ENCODE measurements around the gene KIFC3. TPM values are rescaled to one million over a fixed set of nuclear protein-coding genes. Genes with fewer than 3 reads are reported as not detected.

KIFC3 gene
- total RNA-seq, 2 experiments from 2014 or later, result 0.54 to 0.89 TPM

DNA sequence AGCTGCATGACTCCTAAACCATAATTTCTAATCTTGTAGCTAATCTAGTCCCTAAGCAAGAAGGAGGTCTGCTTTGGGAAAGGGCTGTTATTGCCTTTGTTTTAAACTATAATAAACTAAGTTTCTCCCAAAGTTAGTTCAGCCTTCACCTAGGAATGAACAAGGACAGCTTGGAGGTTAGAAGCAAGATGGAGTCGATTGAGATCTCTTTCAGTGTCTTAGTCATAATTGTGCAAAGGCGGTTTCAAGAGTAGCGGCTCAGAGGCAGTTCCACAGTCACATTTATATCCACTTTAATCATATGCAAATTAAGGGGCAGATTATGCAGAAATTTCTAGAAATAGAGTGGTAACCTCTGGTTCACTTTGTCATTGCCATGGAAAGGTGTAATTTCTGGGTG lies 90.3 kb downstream of the KIFC3 start:
- CTCF ChIA-PET, result interaction anchor here (1.7 to 4.2 kb wide), 2 partner anchors 63 to 136 kb away, joined by 7 to 23 read pairs; no protein-coding TSS in a partner anchor
- Mint-ChIP-seq H3K9me3 (no peaks in the 10 kb centered on the region), H3K4me3 (no peak overlapping the region), H3K4me1 (ENCODE audit: low read depth) (peaks cover 4% of the 10 kb centered on the region), H3K36me3 (ENCODE audit: low read depth) (no peaks in the 10 kb centered on the region), H3K27ac (no peak overlapping the region), H3K27me3 (peaks cover 1% of the 10 kb centered on the region)
- ATAC-seq (no peak), DNase-seq (no peak)
- TF ChIP-seq, protein P1, sequence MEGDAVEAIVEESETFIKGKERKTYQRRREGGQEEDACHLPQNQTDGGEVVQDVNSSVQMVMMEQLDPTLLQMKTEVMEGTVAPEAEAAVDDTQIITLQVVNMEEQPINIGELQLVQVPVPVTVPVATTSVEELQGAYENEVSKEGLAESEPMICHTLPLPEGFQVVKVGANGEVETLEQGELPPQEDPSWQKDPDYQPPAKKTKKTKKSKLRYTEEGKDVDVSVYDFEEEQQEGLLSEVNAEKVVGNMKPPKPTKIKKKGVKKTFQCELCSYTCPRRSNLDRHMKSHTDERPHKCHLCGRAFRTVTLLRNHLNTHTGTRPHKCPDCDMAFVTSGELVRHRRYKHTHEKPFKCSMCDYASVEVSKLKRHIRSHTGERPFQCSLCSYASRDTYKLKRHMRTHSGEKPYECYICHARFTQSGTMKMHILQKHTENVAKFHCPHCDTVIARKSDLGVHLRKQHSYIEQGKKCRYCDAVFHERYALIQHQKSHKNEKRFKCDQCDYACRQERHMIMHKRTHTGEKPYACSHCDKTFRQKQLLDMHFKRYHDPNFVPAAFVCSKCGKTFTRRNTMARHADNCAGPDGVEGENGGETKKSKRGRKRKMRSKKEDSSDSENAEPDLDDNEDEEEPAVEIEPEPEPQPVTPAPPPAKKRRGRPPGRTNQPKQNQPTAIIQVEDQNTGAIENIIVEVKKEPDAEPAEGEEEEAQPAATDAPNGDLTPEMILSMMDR (IDR thresholded peaks at IDR 0.05), result no peak
- intact Hi-C loops (cut with micrococcal nuclease), result no loop called here
- POLR2A ChIA-PET, result no interaction called here

DNA sequence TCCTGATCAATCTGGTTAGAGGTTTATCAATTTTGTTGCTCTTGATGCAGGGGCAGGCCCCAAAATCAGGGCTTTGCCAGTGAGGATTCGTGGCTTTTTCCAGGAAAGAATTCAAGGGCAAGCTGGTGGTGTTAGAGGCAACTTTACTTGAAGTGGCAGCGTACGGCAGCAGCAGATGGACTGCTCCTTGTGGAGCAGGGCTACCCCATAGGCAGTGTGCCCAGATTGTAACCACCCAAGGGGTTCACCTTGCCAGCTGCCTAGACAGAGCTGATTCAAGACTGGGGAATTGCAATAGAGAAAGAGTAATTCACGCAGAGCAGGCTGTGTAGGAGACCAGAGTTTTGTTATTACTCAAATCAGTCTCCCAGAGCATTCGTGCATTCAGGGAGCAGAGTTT lies 90.9 kb downstream of the KIFC3 start:
- intact Hi-C loops (cut with micrococcal nuclease), result no loop called here
- Mint-ChIP-seq H3K9me3 (no peaks in the 10 kb centered on the region), H3K36me3 (ENCODE audit: low read depth) (no peaks in the 10 kb centered on the region), H3K4me3 (no peak overlapping the region), H3K4me1 (ENCODE audit: low read depth) (peaks cover 4% of the 10 kb centered on the region), H3K27ac (no peak overlapping the region), H3K27me3 (peaks cover 3% of the 10 kb centered on the region)
- no peak for DNase-seq
- POLR2A ChIA-PET, result no interaction called here
- TF ChIP-seq, protein P1 (IDR thresholded peaks at IDR 0.05), result no peak
- CTCF ChIA-PET, result interaction anchor here (1.7 to 4.2 kb wide), 2 partner anchors 63 to 135 kb away, joined by 7 to 23 read pairs; no protein-coding TSS in a partner anchor
- ATAC-seq, result no peak

DNA sequence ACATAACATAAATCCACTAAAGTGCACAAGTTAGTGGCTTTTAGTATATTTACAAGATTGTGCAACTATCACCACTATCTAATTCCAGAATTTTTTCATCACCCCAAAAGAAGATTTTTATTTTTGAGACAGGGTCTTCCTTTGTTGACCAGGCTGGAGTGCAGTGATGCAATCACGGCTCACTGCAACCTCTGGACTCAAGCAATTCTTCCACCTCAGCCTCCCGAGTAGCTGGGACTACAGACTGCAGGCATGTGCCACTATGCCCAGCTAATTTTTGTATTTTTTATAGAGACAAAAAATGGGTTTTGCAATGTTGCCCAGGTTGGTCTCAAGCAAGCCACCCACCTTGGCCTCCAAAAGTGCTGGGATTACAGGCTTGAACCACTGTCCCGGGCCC lies 92.6 kb downstream of the KIFC3 start:
- DNase-seq, result no peak
- ChIA-PET POLR2A (no interaction called here), CTCF (interaction anchor here (1.4 kb wide), 1 partner anchor 134 kb away, joined by 4 read pairs; no protein-coding TSS in a partner anchor)
- Mint-ChIP-seq H3K4me3 (no peak overlapping the region), H3K36me3 (ENCODE audit: low read depth) (no peaks in the 10 kb centered on the region), H3K4me1 (ENCODE audit: low read depth) (peaks cover 4% of the 10 kb centered on the region), H3K27ac (no peak overlapping the region), H3K9me3 (no peaks in the 10 kb centered on the region), H3K27me3 (peaks cover 3% of the 10 kb centered on the region)
- no peak for ATAC-seq
- intact Hi-C loops (cut with micrococcal nuclease), result no loop called here
- TF ChIP-seq, protein P1 (IDR thresholded peaks at IDR 0.05), result no peak

Small RNA genes lying within 50 kb of the gene (microRNA-seq; reads per million reads assigned to microRNA genes)
- gene MIR6772 (ENCODE audit: borderline microRNAs expressed, borderline replicate concordance), result not detected

Other genes starting within 250 kb of the KIFC3 start
- 1 to 10 TPM; 4.9 to 8.5 TPM for gene ADGRG1, start 173.9 kb downstream of the KIFC3 start, total RNA-seq
- not detected for gene ADGRG3, start 134.2 kb downstream of the KIFC3 start, total RNA-seq
- under 1 TPM in 1 of 2 experiments, not detected in 1; 0.58 TPM for gene DRC7, start 107.7 kb downstream of the KIFC3 start, total RNA-seq
- gene KATNB1, start 66.7 kb downstream of the KIFC3 start, total RNA-seq, result 10 to 100 TPM; 35.1 to 39.6 TPM
- not detected for gene CNGB1, start 168.6 kb upstream of the KIFC3 start, total RNA-seq
- gene ZNF319, start 198.2 kb upstream of the KIFC3 start, total RNA-seq, result 1 to 10 TPM; 5.6 to 7.0 TPM
- 10 to 100 TPM; 32.9 to 37.5 TPM for gene USB1, start 198.9 kb upstream of the KIFC3 start, total RNA-seq
- gene MMP15, start 223.3 kb upstream of the KIFC3 start, total RNA-seq, result under 1 TPM; 0.25 to 0.63 TPM

All from activated CD8-positive, alpha-beta T cell treated with anti-CD3 and anti-CD28 coated beads for 36 hours (primary cell).